ENCODE results near the gene FBXW9. TPM values are rescaled to one million over a fixed set of nuclear protein-coding genes. Genes with fewer than 3 reads are reported as not detected.
"Not testable (repeated sequence)": the region's sequence is repeated elsewhere in the genome, so short reads cannot be mapped to it uniquely, and the experiment has no call there.

FBXW9 gene
- total RNA-seq, 1 donor from 2014 or later, result 8.0 TPM

DNA sequence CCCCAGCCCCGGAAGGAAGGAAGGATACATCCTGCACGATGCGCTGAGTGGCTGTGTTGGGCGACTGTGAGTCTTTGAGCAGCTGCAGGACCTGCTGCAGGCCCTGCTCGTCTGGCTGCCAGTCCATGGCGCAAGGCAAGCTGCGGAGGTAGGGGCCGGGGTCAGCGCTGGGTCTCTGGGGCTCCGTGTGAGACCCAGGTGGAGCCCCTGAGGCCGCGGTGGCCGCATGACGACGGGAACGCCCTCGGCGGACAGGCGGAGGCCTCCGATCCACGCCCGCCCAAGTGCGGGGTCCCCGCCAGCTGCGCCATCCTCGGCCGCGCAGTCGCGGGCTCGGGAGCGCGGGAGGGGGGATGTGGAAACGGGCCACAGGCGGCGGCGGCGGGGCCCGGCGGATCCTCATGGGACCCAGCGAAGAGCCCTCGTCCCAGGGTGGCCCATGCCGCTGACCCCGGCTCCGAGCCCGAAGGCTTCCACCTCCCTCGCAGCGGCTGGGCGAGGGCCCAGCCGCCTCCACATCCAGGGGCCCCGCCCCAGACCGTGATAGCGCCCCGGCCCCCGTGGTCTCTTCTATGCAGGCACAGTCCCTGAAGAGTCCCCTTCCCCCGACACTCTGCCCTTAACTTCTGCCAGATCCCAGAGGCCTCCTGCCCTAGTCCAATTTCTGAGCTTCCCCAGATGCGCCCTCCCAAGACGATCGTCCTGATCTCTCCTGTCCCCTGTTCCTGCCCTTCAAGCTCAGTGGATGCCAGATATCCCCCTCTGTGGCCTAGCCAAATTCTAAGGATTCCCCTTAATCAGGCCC lies 24.6 kb upstream of the FBXW9 start:
- Mint-ChIP-seq H3K4me3 (ENCODE audit: unreplicated experiment) (peak overlapping the region; percentile 98), H3K27me3 (ENCODE audit: unreplicated experiment) (peaks cover 15% of the 10 kb centered on the region), H3K36me3 (ENCODE audit: low read depth, unreplicated experiment) (peaks cover 14% of the 10 kb centered on the region), H3K4me1 (ENCODE audit: unreplicated experiment) (peaks cover 27% of the 10 kb centered on the region), H3K27ac (ENCODE audit: unreplicated experiment) (peak overlapping the region; percentile 96), H3K9me3 (ENCODE audit: unreplicated experiment) (no peaks in the 10 kb centered on the region)
- TF ChIP-seq, protein P1, sequence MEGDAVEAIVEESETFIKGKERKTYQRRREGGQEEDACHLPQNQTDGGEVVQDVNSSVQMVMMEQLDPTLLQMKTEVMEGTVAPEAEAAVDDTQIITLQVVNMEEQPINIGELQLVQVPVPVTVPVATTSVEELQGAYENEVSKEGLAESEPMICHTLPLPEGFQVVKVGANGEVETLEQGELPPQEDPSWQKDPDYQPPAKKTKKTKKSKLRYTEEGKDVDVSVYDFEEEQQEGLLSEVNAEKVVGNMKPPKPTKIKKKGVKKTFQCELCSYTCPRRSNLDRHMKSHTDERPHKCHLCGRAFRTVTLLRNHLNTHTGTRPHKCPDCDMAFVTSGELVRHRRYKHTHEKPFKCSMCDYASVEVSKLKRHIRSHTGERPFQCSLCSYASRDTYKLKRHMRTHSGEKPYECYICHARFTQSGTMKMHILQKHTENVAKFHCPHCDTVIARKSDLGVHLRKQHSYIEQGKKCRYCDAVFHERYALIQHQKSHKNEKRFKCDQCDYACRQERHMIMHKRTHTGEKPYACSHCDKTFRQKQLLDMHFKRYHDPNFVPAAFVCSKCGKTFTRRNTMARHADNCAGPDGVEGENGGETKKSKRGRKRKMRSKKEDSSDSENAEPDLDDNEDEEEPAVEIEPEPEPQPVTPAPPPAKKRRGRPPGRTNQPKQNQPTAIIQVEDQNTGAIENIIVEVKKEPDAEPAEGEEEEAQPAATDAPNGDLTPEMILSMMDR (IDR thresholded peaks at IDR 0.05; ENCODE audit: unreplicated experiment), result no peak
- no peak for DNase-seq (ENCODE audit: low spot score)

DNA sequence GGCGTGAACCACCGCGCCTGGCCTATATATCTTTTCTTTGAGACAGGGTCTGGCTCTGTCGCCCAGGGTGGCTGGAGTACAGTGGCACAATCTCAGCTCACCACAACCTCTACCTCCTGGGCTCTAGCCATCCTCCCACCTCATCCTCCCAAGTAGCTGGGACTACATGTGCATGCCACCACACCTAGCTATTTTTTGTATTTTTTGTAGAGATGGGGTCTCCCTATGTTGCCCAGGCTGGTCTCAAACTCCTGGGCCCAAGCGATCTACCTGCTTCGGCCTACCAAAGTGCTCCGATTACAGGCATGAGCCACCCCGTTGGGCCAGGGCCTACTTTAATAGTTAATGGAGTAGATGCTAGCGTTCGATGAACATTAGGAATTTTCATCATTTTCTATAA lies 23.9 kb upstream of the FBXW9 start:
- DNase-seq (ENCODE audit: low spot score), result no peak
- TF ChIP-seq, protein P1 (IDR thresholded peaks at IDR 0.05; ENCODE audit: unreplicated experiment), result no peak
- Mint-ChIP-seq H3K9me3 (ENCODE audit: unreplicated experiment) (no peaks in the 10 kb centered on the region), H3K36me3 (ENCODE audit: low read depth, unreplicated experiment) (peaks cover 18% of the 10 kb centered on the region), H3K4me1 (ENCODE audit: unreplicated experiment) (peaks cover 27% of the 10 kb centered on the region), H3K27ac (ENCODE audit: unreplicated experiment) (peak overlapping the region; percentile 34), H3K27me3 (ENCODE audit: unreplicated experiment) (peaks cover 18% of the 10 kb centered on the region), H3K4me3 (ENCODE audit: unreplicated experiment) (peak overlapping the region; percentile 75)

DNA sequence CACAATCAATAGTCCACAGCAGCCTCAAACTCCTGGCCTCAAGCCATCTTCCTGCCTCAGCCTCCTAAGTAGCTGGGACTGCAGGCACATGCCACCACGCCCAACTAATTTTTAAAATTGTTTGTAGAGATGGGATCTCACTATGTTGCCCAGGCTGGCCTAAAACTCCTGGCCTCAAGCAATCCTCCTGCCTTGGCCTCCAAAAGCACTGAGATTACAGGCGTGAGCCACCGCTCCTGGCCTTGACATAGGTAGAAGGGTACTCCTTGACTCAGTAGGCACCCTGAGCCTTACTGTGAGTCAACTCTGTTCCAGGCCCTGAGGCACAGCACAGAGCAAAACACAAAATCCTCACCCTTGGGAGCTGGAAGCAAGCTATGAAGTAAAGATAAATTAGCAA lies 19.5 kb upstream of the FBXW9 start:
- TF ChIP-seq, protein P1 (IDR thresholded peaks at IDR 0.05; ENCODE audit: unreplicated experiment), result no peak
- Mint-ChIP-seq H3K36me3 (ENCODE audit: low read depth, unreplicated experiment) (peaks cover 37% of the 10 kb centered on the region), H3K4me1 (ENCODE audit: unreplicated experiment) (peaks cover 4% of the 10 kb centered on the region), H3K27ac (ENCODE audit: unreplicated experiment) (no peak overlapping the region), H3K9me3 (ENCODE audit: unreplicated experiment) (no peaks in the 10 kb centered on the region), H3K27me3 (ENCODE audit: unreplicated experiment) (peaks cover 7% of the 10 kb centered on the region), H3K4me3 (ENCODE audit: unreplicated experiment) (peak overlapping the region; percentile 67)
- no peak for DNase-seq (ENCODE audit: low spot score)

DNA sequence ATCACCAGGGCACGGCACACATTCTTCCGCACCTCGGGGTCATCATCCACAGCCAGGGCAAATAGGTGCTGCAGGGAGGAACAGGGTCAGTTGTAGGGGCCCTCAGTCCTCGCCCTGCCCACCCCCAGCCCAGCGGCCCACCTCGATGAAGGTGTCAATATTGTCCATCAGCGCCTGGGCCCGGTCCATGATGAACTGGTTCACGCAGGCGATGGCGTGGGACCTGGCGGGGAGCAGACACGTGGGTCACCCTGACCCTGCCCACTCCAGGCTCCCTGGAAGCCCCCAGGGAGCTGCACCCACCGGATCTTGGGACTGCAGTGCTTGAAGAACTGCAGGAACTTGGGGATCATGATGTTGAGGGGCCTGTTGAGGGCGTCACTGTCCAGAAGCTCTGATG lies 18.7 kb upstream of the FBXW9 start:
- Mint-ChIP-seq H3K4me1 (ENCODE audit: unreplicated experiment) (no peaks in the 10 kb centered on the region), H3K27ac (ENCODE audit: unreplicated experiment) (no peak overlapping the region), H3K36me3 (ENCODE audit: low read depth, unreplicated experiment) (peaks cover 37% of the 10 kb centered on the region), H3K27me3 (ENCODE audit: unreplicated experiment) (peaks cover 7% of the 10 kb centered on the region), H3K4me3 (ENCODE audit: unreplicated experiment) (no peak overlapping the region), H3K9me3 (ENCODE audit: unreplicated experiment) (no peaks in the 10 kb centered on the region)
- DNase-seq (ENCODE audit: low spot score), result no peak
- TF ChIP-seq, protein P1 (IDR thresholded peaks at IDR 0.05; ENCODE audit: unreplicated experiment), result no peak

DNA sequence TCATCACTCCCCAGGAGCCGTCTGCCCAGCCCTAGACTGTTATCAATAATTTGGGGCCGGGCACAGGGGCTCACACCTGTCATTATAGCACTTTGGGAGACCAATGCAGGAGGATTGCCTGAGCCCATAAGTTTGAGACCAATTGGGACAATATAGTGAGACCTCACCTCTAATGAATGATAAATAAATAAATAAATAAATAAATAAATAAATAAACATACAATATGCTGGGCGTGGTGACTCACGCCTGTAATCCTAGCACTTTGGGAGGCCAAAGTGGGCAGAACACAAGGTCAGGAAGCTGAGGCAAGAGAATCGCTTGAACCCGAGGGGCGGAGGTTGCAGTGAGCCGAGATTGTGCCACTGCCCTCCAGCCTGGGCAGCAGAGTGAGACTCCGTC lies 16.9 kb upstream of the FBXW9 start:
- not testable (repeated sequence) for H3K27me3 Mint-ChIP-seq (ENCODE audit: unreplicated experiment); H3K9me3 Mint-ChIP-seq (ENCODE audit: unreplicated experiment); DNase-seq (ENCODE audit: low spot score); H3K27ac Mint-ChIP-seq (ENCODE audit: unreplicated experiment); H3K4me1 Mint-ChIP-seq (ENCODE audit: unreplicated experiment); H3K4me3 Mint-ChIP-seq (ENCODE audit: unreplicated experiment)
- H3K36me3 Mint-ChIP-seq (ENCODE audit: low read depth, unreplicated experiment), result peaks cover 33% of the 10 kb centered on the region

DNA sequence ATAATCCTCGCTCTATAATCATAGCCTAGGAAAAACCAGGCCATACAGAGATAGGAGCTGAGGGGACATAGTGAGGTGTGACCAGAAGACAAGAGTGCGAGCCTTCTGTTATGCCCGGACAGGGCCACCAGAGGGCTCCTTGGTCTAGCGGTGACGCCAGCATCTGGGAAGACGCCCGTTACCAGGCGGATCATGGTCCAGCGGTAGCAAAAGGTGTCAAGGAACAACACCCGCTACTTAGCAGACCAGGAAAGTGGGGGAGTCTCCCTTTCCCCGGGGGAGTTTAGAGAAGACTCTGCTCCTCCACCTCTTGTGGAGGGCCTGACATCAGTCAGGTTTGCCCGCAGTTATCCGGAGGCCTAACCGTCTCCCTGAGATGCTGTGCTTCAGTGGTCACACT lies 15.6 kb upstream of the FBXW9 start:
- H3K9me3 Mint-ChIP-seq (ENCODE audit: unreplicated experiment), result not testable (repeated sequence)
- H3K36me3 Mint-ChIP-seq (ENCODE audit: low read depth, unreplicated experiment), result peaks cover 33% of the 10 kb centered on the region

More for the DNA sequence above, 15.6 kb upstream of the FBXW9 start:
- H3K4me1 Mint-ChIP-seq (ENCODE audit: unreplicated experiment); H3K27ac Mint-ChIP-seq (ENCODE audit: unreplicated experiment); H3K4me3 Mint-ChIP-seq (ENCODE audit: unreplicated experiment); H3K27me3 Mint-ChIP-seq (ENCODE audit: unreplicated experiment): not testable (repeated sequence)
- DNase-seq (ENCODE audit: low spot score), result peak; percentile 35

Data from endothelial cell (in vitro differentiated cells).